HCT116 (cell line): ENCODE results near the gene GPR3.

Experiments
- EZH2phosphoT487 ChIP-seq: fragments of 200-600 bp; IDR thresholded peaks from 2 replicates; pipeline ENCODE4 v1.6.1; 2018; ENCODE audit warnings: antibody characterized with exemption, borderline replicate concordance
- FOSL1 ChIP-seq: IDR thresholded peaks from 2 replicates; pipeline ENCODE4 v1.6.1; 2012; ENCODE audit warnings: low read depth
- MAX ChIP-seq: IDR thresholded peaks from 2 replicates; pipeline ENCODE4 v1.6.1; 2012
- POLR2A ChIP-seq: IDR thresholded peaks from 2 replicates; pipeline ENCODE4 v1.7.0; 2011; ENCODE audit warnings: borderline replicate concordance; ENCODE audit not compliant: insufficient read depth, insufficient read length; ENCODE audit errors: extremely low read depth
- POLR2AphosphoS5 ChIP-seq: IDR thresholded peaks from 2 replicates; pipeline ENCODE4 v1.6.1; 2011; ENCODE audit warnings: mild to moderate bottlenecking, low read depth, low read length, moderate library complexity
- ZNF274 ChIP-seq: fragments of 200-500 bp; sonication (Bioruptor generic); IDR thresholded peaks from 2 replicates; pipeline ENCODE4 v1.6.1; 2014; ENCODE audit warnings: mild to moderate bottlenecking, low read depth, low read length, inconsistent platforms
- TF ChIP-seq, protein P1 (sequence below), 3 experiments: fragments of 200-600 bp in 1 of 3; sonication (generic) in 1 of 3; IDR thresholded peaks in 2 of 3; conservative IDR thresholded peaks in 1 of 3; 2 replicates each; pipeline ENCODE4 v1.5.1; 2012 to 2017; ENCODE audit warnings: low read depth in 2 of 3, low read length in 2 of 3, antibody characterized with exemption in 1 of 3, borderline replicate concordance in 1 of 3, control low read depth in 1 of 3, mild to moderate bottlenecking in 1 of 3, mixed read lengths in 1 of 3, mixed run types in 1 of 3, moderate library complexity in 1 of 3; ENCODE audit not compliant: insufficient read depth in 1 of 3
- TF ChIP-seq, protein P2 (sequence below): IDR thresholded peaks from 2 replicates; pipeline ENCODE4 v1.6.1; 2011; ENCODE audit warnings: mild to moderate bottlenecking, low read length, moderate library complexity; ENCODE audit not compliant: insufficient replicate concordance; ENCODE audit errors: extremely low read depth

GRCh38 chr1:27406362-27406680 is 13.9 kb downstream of the GPR3 start:
- TF ChIP-seq, protein P1, sequence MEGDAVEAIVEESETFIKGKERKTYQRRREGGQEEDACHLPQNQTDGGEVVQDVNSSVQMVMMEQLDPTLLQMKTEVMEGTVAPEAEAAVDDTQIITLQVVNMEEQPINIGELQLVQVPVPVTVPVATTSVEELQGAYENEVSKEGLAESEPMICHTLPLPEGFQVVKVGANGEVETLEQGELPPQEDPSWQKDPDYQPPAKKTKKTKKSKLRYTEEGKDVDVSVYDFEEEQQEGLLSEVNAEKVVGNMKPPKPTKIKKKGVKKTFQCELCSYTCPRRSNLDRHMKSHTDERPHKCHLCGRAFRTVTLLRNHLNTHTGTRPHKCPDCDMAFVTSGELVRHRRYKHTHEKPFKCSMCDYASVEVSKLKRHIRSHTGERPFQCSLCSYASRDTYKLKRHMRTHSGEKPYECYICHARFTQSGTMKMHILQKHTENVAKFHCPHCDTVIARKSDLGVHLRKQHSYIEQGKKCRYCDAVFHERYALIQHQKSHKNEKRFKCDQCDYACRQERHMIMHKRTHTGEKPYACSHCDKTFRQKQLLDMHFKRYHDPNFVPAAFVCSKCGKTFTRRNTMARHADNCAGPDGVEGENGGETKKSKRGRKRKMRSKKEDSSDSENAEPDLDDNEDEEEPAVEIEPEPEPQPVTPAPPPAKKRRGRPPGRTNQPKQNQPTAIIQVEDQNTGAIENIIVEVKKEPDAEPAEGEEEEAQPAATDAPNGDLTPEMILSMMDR (IDR thresholded peaks at IDR 0.05 in 2 of 3, conservative IDR thresholded peaks at IDR 0.05 in 1 of 3; ENCODE audit: borderline replicate concordance in 1 of 3, insufficient read depth in 1 of 3, low read depth in 2 of 3, low read length in 2 of 3), result no peak
- TF ChIP-seq POLR2AphosphoS5 (no peak), EZH2phosphoT487 (no peak), ZNF274 (no peak), FOSL1 (no peak), MAX (no peak), POLR2A (no peak)
- TF ChIP-seq, protein P2, sequence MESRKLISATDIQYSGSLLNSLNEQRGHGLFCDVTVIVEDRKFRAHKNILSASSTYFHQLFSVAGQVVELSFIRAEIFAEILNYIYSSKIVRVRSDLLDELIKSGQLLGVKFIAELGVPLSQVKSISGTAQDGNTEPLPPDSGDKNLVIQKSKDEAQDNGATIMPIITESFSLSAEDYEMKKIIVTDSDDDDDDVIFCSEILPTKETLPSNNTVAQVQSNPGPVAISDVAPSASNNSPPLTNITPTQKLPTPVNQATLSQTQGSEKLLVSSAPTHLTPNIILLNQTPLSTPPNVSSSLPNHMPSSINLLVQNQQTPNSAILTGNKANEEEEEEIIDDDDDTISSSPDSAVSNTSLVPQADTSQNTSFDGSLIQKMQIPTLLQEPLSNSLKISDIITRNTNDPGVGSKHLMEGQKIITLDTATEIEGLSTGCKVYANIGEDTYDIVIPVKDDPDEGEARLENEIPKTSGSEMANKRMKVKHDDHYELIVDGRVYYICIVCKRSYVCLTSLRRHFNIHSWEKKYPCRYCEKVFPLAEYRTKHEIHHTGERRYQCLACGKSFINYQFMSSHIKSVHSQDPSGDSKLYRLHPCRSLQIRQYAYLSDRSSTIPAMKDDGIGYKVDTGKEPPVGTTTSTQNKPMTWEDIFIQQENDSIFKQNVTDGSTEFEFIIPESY, result no peak
